NCI-H69 (cell line): ENCODE data around the gene IFRD2.
"Not testable (repeated sequence)": the region's sequence is repeated elsewhere in the genome, so short reads cannot be mapped to it uniquely, and the experiment has no call there.

ENCODE experiments used
- DNase-seq: peaks from one replicate; lab custom pipeline; 2025; lab: John Stamatoyannopoulos, UW

IFRD2 gene

GRCh38 chr3:50286322-50287227, 5.7 kb downstream of the IFRD2 start:
- no peak for DNase-seq

GRCh38 chr3:50284121-50284520, 8.1 kb downstream of the IFRD2 start:
- not testable (repeated sequence) for DNase-seq

- no peak for DNase-seq
These were observed 12.8 kb downstream of the IFRD2 start for GRCh38 chr3:50279255-50280016.

- DNase-seq = no peak
These were observed 13.4 kb downstream of the IFRD2 start, which contains the start of gene LSMEM2 for GRCh38 chr3:50278880-50279224. Gene LSMEM2 (plus strand): TSS chr3:50279087. CDS start chr3:50279114, 27 bp downstream.

- no peak for DNase-seq
These were observed 13.9 kb downstream of the IFRD2 start for GRCh38 chr3:50278123-50278879.

GRCh38 chr3:50276762-50277101, 15.5 kb downstream of the IFRD2 start:
- DNase-seq = no peak

- DNase-seq = no peak
These were observed 16.1 kb downstream of the IFRD2 start for GRCh38 chr3:50275996-50276761.

- no peak for DNase-seq
These were observed 16.9 kb downstream of the IFRD2 start for GRCh38 chr3:50275141-50275995.

GRCh38 chr3:50274371-50275104, 17.7 kb downstream of the IFRD2 start:
- DNase-seq = peak; percentile 74

GRCh38 chr3:50273689-50274065, 18.6 kb downstream of the IFRD2 start:
- DNase-seq = no peak

- peak; percentile 84 for DNase-seq
These were observed 19.1 kb downstream of the IFRD2 start for GRCh38 chr3:50272911-50273688.

GRCh38 chr3:50272538-50272910, 19.7 kb downstream of the IFRD2 start:
- DNase-seq = not testable (repeated sequence)

GRCh38 chr3:50271314-50271936, 20.8 kb downstream of the IFRD2 start:
- DNase-seq = no peak

- DNase-seq = no peak
These were observed 21.6 kb downstream of the IFRD2 start for GRCh38 chr3:50270422-50271224.

GRCh38 chr3:50269977-50270413, 22.2 kb downstream of the IFRD2 start:
- no peak for DNase-seq

- DNase-seq = no peak
These were observed 22.8 kb downstream of the IFRD2 start for GRCh38 chr3:50269460-50269859.

- peak; percentile 42 for DNase-seq
These were observed 23.4 kb downstream of the IFRD2 start, which contains the start of gene SEMA3B for GRCh38 chr3:50268703-50269451. Gene SEMA3B (plus strand): TSS chr3:50269147. CDS start chr3:50269241, 94 bp downstream.
